C4-2B (cell line): ENCODE data around the gene ARVCF.

Source experiments
- CTCF ChIP-seq: fragments of 450-650 bp; conservative IDR thresholded peaks from 2 replicates; pipeline ENCODE4 v1.5.1; 2017; ENCODE audit warnings: mild to moderate bottlenecking
- ZFX ChIP-seq: fragments of 450-650 bp; IDR thresholded peaks from 2 replicates; pipeline ENCODE4 v1.6.1; 2017

- TF ChIP-seq CTCF (no peak), ZFX (no peak)
Observed at GRCh38 chr22:20055144-20055543, 38.5 kb upstream of the ARVCF start.
